DMS114 treated with DMSO at 0.1 percent for 48 hours (cell line): ENCODE measurements around the gene CNST.
"Not testable (repeated sequence)": the region's sequence is repeated elsewhere in the genome, so short reads cannot be mapped to it uniquely, and the experiment has no call there.

Source experiments
- DNase-seq: peaks from one replicate; lab custom pipeline; 2025; ENCODE audit not compliant: unreplicated experiment; lab: John Stamatoyannopoulos, UW

CNST gene

DNA sequence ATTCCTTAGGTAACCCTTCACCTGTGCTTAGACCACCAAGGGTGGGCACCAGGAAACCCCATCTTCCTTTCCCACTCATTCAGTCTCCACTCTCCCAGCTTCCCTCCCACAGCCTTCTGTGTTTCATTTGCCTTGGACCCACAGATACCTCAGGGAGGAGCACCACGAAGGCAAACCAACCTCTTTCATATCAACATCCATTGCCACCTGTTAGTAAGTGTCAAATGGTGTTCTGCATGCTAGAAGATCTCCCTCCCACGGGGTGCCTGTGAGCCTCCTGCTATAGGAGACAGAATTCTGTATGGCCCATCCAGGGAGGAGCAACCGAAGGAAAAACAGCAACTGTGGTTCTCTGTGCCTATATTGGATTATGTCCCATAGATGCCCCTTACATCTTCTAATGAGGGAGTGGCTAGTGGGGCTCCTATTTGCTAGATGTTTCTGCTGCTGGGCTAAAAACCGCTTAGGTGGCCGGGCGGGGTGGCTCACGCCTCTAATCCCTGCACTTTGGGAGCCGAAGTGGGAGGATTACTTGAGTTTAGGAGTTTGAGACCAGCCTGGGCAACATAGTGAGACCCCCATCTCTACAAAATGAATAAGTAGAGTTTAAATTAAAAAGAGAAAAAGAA lies 132.3 kb downstream of the CNST start:
- no peak for DNase-seq

DNA sequence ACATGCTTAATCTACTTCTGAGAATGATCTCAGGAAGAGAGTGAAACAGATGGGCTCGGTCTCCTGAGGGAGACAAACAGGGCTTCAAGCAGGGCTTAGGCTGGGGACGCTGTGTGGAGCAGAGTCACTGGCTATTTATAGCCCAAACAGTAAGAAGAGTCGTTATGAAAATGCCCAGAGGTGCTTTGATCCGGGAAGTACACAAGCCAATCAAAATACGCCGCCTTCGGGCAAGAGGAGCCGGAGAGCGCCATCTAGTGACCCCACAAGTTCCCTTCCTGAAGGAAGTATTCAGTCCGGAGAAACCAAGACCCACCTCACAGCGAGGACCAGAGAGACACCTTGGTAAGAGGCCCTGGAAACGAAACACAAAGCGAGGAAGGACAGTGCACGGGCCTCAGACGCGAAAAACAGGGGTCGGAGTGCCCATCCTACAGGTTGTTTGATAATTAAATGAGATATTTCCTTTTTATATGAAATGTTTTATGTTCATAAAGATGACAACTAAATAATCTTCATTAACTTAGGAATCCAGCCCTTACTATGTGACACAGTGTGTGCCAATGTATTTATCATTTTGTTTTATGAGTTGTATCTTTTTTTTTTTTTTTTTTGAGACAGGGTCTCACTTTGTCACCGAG lies 133.0 kb downstream of the CNST start:
- DNase-seq, result peak; percentile 78

DNA sequence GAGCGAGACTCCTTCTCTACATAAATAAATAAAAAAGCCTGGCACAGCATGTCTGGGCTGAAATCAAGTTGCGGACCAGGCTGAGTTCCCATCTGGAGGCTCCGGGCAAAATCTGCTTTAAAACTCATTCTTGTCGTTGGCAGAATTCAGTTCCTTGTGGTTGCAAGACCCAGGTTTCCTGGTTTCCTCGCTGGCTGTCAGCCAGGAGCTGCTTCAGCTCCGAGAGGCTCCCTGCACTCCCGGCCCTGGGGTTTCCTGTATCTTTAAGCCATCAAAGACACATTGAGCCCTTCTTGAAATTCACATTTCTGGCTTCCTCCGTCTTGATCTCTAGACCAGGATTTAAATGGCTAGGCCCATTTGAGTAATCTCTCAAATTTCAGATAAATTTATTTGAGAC lies 137.3 kb downstream of the CNST start:
- DNase-seq, result no peak

DNA sequence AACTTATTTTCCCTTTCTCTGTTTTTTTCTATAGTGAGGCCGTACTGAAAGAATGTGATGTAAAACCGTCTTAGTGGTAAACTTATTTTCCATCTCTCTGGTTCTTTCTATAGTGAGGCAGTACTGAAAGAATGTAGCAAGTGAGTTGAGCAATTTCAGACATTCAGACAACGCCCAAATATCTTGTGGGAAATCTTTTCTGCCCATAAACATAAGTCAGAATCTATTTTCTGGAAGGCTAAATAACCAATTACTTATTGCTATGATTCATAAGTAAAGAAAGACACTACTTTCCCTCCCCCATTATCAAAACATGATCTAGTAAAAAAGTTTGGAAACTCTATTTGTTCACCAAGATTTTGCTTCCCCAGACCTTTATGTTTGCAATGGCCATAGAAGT lies 139.1 kb downstream of the CNST start:
- DNase-seq, result no peak

DNA sequence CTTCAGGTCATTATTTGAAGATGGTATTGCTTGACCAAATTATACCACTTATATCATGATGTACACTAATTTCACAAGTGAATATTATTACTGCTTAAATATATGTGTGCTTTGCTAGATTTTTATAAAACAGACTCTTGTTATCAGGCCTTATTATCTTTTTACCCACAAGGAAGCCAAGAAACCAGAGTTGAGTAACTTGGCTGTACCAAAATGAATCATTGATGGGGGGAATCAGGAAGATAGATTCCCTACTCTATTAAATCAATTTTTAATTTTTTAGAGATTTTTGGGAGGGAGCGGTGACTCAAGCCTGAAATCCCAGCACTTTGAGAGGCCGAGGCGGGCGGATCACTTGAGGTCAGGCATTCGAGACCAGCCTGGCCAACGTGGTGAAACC lies 141.9 kb downstream of the CNST start:
- DNase-seq, result no peak

DNA sequence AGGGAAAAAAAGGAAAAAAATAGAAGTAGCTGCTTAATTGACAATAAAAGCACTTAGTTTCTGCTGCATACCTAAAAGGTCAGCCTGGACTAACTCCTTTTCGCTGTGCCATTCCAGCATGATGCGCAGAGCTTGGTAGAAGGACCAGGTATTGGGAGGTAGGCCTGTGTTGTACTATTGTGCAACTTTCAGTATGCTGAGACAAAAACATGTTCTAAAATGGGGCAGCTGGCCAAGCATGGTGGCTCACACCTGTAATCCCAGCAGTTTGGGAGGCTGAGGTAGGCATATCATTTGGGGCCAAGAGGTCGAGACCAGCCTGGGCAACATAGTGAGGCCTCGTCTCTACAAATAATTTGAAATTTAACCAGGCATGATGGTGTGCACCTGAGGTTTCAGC lies 142.9 kb downstream of the CNST start:
- no peak for DNase-seq

DNA sequence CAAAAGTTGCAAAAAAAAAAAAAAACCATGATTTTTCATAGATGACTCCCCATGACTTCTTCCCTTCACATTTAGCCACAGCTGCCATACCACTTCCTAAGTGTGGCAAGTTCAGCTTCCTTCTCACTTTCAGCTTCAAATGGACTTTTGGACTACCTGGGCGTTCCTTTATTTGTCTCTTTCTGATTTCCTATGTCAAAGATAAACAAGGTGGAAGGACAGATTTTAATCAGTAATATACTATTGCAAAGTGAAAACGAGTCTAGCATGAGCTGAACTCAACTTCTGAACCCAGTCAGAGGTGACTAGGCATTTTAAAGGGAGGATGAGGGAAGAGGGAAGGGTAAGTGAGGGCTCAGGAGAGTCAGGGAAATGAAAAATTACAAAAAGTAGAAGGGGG lies 143.6 kb downstream of the CNST start:
- DNase-seq, result no peak

DNA sequence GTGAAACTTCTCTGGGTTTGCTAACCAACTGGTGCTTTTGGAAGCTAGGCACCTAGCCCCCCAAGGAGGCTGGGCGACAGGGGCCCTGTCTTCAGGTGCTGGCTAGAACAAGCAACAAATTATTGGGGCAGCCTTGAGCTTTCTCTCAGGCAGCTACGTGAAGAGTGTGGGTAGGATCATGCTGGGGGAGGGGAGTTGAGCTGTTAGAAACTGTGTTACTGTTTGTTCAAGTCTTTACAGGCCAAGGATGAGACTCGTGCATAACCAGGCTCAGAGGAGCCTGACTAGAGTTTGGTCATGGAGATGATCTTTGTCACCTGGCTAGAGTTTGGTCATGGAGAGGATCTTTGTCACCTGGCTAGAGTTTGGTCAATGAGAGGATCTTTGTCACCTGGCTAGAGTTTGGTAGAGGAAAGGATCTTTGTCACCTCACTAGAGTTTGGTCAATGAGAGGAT lies 145.3 kb downstream of the CNST start:
- DNase-seq, result no peak

DNA sequence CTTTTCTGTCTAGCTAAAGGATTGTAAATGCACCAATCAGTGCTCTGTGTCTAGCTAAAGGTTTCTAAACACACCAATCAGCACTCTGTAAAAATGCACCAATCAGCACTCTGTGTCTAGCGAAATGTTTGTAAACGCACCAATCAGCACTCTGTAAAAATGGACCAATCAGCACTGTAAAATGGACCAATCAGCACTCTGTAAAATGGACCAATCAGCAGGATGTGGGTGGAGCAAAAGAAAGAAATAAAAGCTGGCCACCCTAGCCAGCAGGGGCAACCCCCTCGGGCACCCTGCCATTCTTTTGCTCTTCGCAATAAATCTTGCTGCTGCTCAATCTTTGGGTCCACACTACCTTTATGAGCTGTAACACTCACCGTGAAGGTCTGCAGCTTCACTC lies 146.2 kb downstream of the CNST start:
- not testable (repeated sequence) for DNase-seq
